B cell (primary cell): Measurements from ENCODE around the gene RGS10.

Source experiments
- CTCF ChIP-seq: fragments of 200-600 bp; IDR thresholded peaks from one replicate; pipeline ENCODE4 v1.8.0; 2022; ENCODE audit warnings: antibody characterized with exemption, mild to moderate bottlenecking
- EZH2 ChIP-seq: IDR thresholded peaks from 2 replicates; pipeline ENCODE4 v1.6.1; 2012; ENCODE audit warnings: borderline replicate concordance, low read depth, mild to moderate bottlenecking, moderate library complexity, low read length; ENCODE audit not compliant: insufficient read depth, poor library complexity, severe bottlenecking

DNA sequence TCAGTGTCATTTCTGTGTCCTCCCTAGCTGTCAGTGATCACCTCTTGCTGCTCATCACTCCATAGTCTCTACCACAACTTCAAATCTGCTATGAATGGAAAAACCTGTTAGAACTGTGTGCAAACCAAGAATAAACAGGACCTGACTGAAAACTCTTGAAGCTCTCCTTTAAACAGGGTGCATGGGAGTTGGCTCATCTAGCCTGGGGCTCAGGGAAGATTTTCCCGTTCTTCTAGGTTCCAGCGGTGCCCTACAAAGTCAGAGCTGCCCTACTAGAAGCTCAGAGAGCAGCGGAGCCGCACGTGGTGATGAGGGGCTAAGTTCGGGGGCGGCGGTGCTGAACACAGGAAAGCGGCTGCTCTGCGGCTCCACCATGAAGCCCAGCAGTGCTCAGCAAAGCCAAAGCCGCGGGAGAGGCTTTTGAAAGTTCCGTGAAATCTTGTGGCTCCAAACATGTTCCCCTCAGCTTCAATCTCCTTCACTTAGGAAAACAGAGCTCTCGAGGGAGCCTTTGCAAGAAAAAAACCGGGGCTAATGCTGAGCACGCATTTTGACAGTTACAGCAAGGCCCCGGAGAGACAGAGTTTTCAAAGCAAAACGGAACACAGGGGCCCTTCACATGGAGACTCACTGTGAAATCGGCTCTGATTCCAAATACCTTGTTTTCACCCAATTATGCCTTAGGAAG is 30.5 kb downstream of the RGS10 start:
- no peak for TF ChIP-seq CTCF
- TF ChIP-seq EZH2, result no peak
